ENCODE measurements around the gene CSTPP1.

CSTPP1 gene

DNA sequence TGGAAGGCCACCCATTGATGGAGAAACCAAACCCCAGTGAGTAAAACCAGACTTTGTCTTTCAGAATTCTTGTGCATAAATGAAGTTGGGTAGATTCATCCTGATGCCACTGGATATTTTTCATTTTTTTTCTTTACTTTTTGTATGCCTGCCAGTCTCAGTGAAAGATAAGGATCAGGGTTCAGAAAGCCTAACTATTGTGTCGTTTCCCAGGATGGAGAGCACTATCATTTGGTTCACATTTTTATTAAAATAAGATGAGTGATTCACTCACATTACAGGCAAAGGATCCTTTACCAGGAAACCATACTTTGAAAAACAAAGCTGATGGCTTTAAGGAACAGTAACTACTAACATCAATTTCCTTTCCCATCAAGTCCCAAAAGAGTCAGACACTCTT, 188.1 kb downstream of the CSTPP1 start:
- no peak for DNase-seq (ENCODE audit: low spot score)
- TF ChIP-seq CTCF (IDR thresholded peaks at IDR 0.05; ENCODE audit: extremely low read depth, insufficient read depth, missing control alignments): no peak
- in situ Hi-C loops (cut with MboI; ENCODE audit: low pct_unique_long_range_greater_than_20kb, low sequenced_read_pairs, unreplicated experiment): no loop called here

DNA sequence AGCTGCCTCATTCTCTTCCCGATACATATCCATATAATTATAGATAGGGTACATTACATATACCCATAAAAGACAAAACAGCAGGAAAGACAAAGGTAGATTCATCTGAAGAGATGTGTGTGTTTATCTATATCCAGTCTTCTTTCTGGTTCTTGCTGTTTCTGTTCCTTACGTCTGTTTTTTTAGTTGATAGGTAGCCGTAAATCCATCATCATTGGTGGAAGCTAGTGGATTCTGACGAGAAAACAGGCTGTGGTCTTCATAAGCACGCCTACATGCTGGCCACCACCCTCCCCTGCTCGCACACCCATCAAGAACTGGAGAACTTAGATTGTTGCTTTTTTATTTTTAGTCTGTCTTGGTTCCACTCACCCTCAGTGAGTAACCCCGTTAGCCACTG, 188.5 kb downstream of the CSTPP1 start:
- TF ChIP-seq CTCF (IDR thresholded peaks at IDR 0.05; ENCODE audit: extremely low read depth, insufficient read depth, missing control alignments): no peak
- in situ Hi-C loops (cut with MboI; ENCODE audit: low pct_unique_long_range_greater_than_20kb, low sequenced_read_pairs, unreplicated experiment): no loop called here
- no peak for DNase-seq (ENCODE audit: low spot score)

DNA sequence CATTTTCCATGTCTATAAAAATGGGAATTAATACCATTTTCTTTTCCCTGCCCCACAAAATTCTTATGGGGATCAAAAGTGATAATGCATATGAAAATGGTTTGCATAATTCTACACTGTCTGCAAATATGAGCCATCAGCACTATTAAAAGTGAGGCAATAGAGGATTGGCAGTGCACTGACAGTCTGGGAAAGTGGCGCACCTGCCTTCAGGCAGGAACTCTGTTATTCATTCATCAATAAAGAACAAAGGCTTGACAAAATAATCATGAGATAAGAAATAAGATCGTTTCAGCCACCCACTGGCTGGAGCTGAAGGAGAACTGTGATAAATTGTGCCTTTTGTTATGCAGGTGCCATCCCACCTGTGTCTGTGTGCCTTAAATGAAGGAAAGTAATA, 190.7 kb downstream of the CSTPP1 start:
- in situ Hi-C loops (cut with MboI; ENCODE audit: low pct_unique_long_range_greater_than_20kb, low sequenced_read_pairs, unreplicated experiment): no loop called here
- TF ChIP-seq CTCF (IDR thresholded peaks at IDR 0.05; ENCODE audit: extremely low read depth, insufficient read depth, missing control alignments): no peak
- DNase-seq (ENCODE audit: low spot score): no peak

GRCh38 chr11:47130543-47130942, 194.0 kb downstream of the CSTPP1 start:
- no peak for TF ChIP-seq CTCF (IDR thresholded peaks at IDR 0.05; ENCODE audit: extremely low read depth, insufficient read depth, missing control alignments)
- in situ Hi-C loops (cut with MboI; ENCODE audit: low pct_unique_long_range_greater_than_20kb, low sequenced_read_pairs, unreplicated experiment): no loop called here
- no peak for DNase-seq (ENCODE audit: low spot score)

- TF ChIP-seq CTCF (IDR thresholded peaks at IDR 0.05; ENCODE audit: extremely low read depth, insufficient read depth, missing control alignments): no peak
- in situ Hi-C loops (cut with MboI; ENCODE audit: low pct_unique_long_range_greater_than_20kb, low sequenced_read_pairs, unreplicated experiment): no loop called here
- DNase-seq (ENCODE audit: low spot score): no peak
These were observed 194.6 kb downstream of the CSTPP1 start for GRCh38 chr11:47131136-47131535.

GRCh38 chr11:47132490-47132889, 195.9 kb downstream of the CSTPP1 start:
- in situ Hi-C loops (cut with MboI; ENCODE audit: low pct_unique_long_range_greater_than_20kb, low sequenced_read_pairs, unreplicated experiment): no loop called here
- no peak for DNase-seq (ENCODE audit: low spot score)
- TF ChIP-seq CTCF (IDR thresholded peaks at IDR 0.05; ENCODE audit: extremely low read depth, insufficient read depth, missing control alignments): no peak

DNA sequence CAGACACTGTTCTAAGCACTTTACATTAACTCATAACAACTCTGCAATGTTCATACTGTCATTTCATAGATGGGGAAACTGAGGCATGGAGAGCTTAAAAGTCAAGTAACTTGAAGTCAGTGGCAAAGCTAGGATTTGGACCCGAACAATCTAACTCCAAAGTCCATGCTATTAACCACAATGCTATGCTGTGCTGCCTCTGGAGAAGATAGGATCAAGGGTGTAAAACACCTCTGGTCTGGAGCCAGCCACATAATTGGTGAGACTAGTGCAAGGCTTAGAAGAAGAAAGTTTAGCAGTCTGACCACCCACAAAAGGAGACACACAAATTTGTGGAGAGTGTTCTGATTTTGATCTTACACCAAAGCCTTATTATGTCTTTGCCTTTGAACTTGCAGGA, 196.4 kb downstream of the CSTPP1 start:
- in situ Hi-C loops (cut with MboI; ENCODE audit: low pct_unique_long_range_greater_than_20kb, low sequenced_read_pairs, unreplicated experiment): no loop called here
- no peak for DNase-seq (ENCODE audit: low spot score)
- TF ChIP-seq CTCF (IDR thresholded peaks at IDR 0.05; ENCODE audit: extremely low read depth, insufficient read depth, missing control alignments): no peak

Measured in GM13977 (cell line).